Adrenal gland (tissue), 12 donors: ENCODE results near the gene MAPK4. TPM values are rescaled to one million over a fixed set of nuclear protein-coding genes. Genes with fewer than 3 reads are reported as not detected.

Experiments
- DNase-seq, 7 donors: peaks; one replicate each; pipeline ENCODE4 v3.0.0-alpha.2; 2019 to 2020
- H3K27ac ChIP-seq, 5 donors: fragments of 200-600 bp; sonication (generic) in 4 of 5; 1 replicate in 3 of 5; 2 replicates in 2 of 5; pipeline versions ENCODE4 v1.5.1 to v1.8.0; 2016 to 2020; ENCODE audit warnings: mild to moderate bottlenecking in 1 of 5
- H3K27me3 ChIP-seq: fragments of 200-600 bp; 2 replicates; pipeline ENCODE4 v1.8.0; 2021
- H3K36me3 ChIP-seq, 2 donors: fragments of 200-600 bp; replicated peaks in 1 of 2; 1 replicate in 1 of 2; 2 replicates in 1 of 2; pipeline versions ENCODE4 v1.5.1 to v1.8.0; 2018 to 2022
- H3K4me1 ChIP-seq, 2 donors: fragments of 200-600 bp; replicated peaks in 1 of 2; 1 replicate in 1 of 2; 2 replicates in 1 of 2; pipeline versions ENCODE4 v1.5.1 to v1.8.0; 2018 to 2021
- H3K4me3 ChIP-seq, 4 donors: fragments of 200-600 bp; sonication (generic) in 3 of 4; one replicate each; pipeline ENCODE4 v1.5.1; 2016 to 2018
- H3K9me3 ChIP-seq, 3 donors: fragments of 200-600 bp; sonication (generic) in 1 of 3; replicated peaks in 1 of 3; 1 replicate in 2 of 3; 2 replicates in 1 of 3; pipeline versions ENCODE4 v1.5.1 to v1.8.0; 2016 to 2021
- POLR2A ChIP-seq, 2 donors: fragments of 450-650 bp; IDR thresholded peaks; one replicate each; pipeline ENCODE4 v1.6.1; 2017; ENCODE audit warnings: antibody characterized with exemption in 2 of 2, mild to moderate bottlenecking in 2 of 2, moderate library complexity in 1 of 2
- WGBS, 4 donors: extraction: QIAGEN DNeasy Blood & Tissue Kit in 2 of 4; methylation state at CpG; one replicate each; pipeline versions ENCODE4 v1.1.5 to v1.1.7; 2013 to 2017; 5-methylcytosine and 5-hydroxymethylcytosine counted together
- intact Hi-C, 2 donors: fragments of 100-400 bp; cut with DNase I; formaldehyde crosslinking; loops; one replicate each; pipeline versions ENCODE4 v1.14.1 to v1.15.0; 2022 to 2023
- polyA plus RNA-seq, 3 donors: library from polyadenylated mRNA; stranded (reverse); fragments of 200-250 nt in 2 of 3; fragments of 350-450 nt in 1 of 3; fragmentation: Illumina TruSeq in 1 of 3; extraction: RNeasy Lipid Tissue Mini Kit (QIAGEN cat#74804) in 1 of 3; gene quantifications; one replicate each; pipeline ENCODE4 v1.2.3, GENCODE V29; 2013 to 2014
- total RNA-seq, 9 donors: library from RNA; depleted of rRNA in 4 of 9; stranded (reverse); fragments of >200 nt in 4 of 9; fragments of 120-200 nt in 1 of 9; fragmentation: NEBNext Ultra II Directional in 1 of 9; extraction: Animal tissue kit (Norgen Biotek cat#: 25700) in 1 of 9; gene quantifications; one replicate each; pipeline versions ENCODE4 v1.1.0 to v1.2.4, GENCODE V29; 2013 to 2023
- TF ChIP-seq, protein P1 (sequence below), 6 experiments: fragments of 450-650 bp in 4 of 6; fragments of 200-600 bp in 2 of 6; sonication (generic) in 1 of 6; IDR thresholded peaks; 1 replicate in 5 of 6; 2 replicates in 1 of 6; pipeline versions ENCODE4 v1.5.1 to v1.8.0; 2016 to 2021; ENCODE audit warnings: antibody characterized with exemption in 6 of 6, mild to moderate bottlenecking in 2 of 6, moderate library complexity in 1 of 6
- donor health status: healthy with polysubstance abuse.
- donor health status: Bipolar disorder and iron deficiency.
- donor health status: DM: yes; HTN: yes; CAD: no.
- donor health status: DM: no; HTN: no; CAD: no.
- donor health status: DM: no; HTN: no; CAD: no.
- donor health status: DM: yes; HTN: yes; CAD: no.

Gene MAPK4
- total and polyA plus RNA-seq, 12 donors, result 16.3 to 231 (median 33.9) TPM

GRCh38 chr18:50742952-50743351 is 183.1 kb downstream of the MAPK4 start:
- intact Hi-C loops, result no loop called here
- H3K36me3 ChIP-seq, result no peaks in the 10 kb centered on the region

DNA sequence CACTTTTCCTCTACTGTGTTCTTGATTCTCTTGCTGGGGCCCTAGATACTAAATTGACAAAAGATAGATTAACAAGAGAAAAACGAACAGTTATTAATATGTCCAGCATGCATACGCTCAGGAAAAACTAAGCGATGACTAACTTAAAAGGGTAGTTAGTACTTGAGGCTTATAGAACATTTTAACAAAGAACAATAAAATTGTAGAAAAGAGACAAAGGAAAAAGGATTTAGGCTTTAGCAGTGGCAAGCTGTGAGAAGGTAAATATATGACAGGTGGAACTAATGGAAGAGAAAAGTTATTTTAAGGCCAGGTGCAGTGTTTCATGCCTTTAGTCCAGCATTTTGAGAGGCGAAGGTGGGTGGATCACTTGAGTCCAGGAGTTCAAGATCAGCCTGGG is 184.4 kb downstream of the MAPK4 start:
- WGBS, 4 donors, result 85 to 92% (median 88%) methylated on average over 4 of the region's 4 CpGs
- H3K27me3 ChIP-seq, result no peaks in the 10 kb centered on the region
- no peak overlapping the region for H3K27ac ChIP-seq
- DNase-seq, result no peak
- intact Hi-C loops, result no loop called here
- H3K4me3 ChIP-seq, result no peak overlapping the region
- H3K9me3 ChIP-seq, result peaks cover 0 to 5% (median 0%) of the 10 kb centered on the region in 3 donors
- H3K4me1 ChIP-seq, result no peaks in the 10 kb centered on the region
- TF ChIP-seq, protein P1, sequence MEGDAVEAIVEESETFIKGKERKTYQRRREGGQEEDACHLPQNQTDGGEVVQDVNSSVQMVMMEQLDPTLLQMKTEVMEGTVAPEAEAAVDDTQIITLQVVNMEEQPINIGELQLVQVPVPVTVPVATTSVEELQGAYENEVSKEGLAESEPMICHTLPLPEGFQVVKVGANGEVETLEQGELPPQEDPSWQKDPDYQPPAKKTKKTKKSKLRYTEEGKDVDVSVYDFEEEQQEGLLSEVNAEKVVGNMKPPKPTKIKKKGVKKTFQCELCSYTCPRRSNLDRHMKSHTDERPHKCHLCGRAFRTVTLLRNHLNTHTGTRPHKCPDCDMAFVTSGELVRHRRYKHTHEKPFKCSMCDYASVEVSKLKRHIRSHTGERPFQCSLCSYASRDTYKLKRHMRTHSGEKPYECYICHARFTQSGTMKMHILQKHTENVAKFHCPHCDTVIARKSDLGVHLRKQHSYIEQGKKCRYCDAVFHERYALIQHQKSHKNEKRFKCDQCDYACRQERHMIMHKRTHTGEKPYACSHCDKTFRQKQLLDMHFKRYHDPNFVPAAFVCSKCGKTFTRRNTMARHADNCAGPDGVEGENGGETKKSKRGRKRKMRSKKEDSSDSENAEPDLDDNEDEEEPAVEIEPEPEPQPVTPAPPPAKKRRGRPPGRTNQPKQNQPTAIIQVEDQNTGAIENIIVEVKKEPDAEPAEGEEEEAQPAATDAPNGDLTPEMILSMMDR (IDR thresholded peaks at IDR 0.05), result no peak
- TF ChIP-seq POLR2A (IDR thresholded peaks at IDR 0.05), result no peak
- H3K36me3 ChIP-seq, result no peaks in the 10 kb centered on the region

More at GRCh38 chr18:50742952-50743351, 183.1 kb downstream of the MAPK4 start:
- TF ChIP-seq, protein P1 (IDR thresholded peaks at IDR 0.05), result no peak
- no peak for TF ChIP-seq POLR2A (IDR thresholded peaks at IDR 0.05)
- peaks cover 0 to 5% (median 0%) of the 10 kb centered on the region in 3 donors for H3K9me3 ChIP-seq
- no peaks in the 10 kb centered on the region for H3K27me3 ChIP-seq
- H3K27ac ChIP-seq, result no peak overlapping the region
- no peak for DNase-seq
- no peaks in the 10 kb centered on the region for H3K4me1 ChIP-seq
- H3K4me3 ChIP-seq, result no peak overlapping the region

DNA sequence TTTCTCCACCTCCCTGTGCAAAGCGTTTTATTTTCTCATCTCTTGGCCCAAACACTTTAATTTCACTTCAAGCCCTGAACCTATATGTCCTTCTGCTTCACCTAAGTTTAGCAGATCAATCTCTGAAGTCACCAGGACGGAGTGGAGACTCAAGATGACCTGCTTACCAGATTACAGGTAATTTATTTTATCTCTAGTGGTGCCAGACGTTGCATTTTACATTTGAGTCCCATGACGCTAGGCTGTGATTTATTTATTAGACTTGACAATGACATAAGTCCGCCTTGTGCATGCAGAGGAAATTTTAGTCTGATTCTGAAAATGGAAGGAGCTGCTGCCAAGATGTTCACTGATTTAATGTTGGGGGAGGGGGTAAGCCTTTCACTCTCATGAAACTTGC is 186.1 kb downstream of the MAPK4 start:
- TF ChIP-seq POLR2A (IDR thresholded peaks at IDR 0.05), result no peak
- TF ChIP-seq, protein P1 (IDR thresholded peaks at IDR 0.05), result no peak
- Histone ChIP-seq H3K27ac (no peak overlapping the region), H3K36me3 (no peaks in the 10 kb centered on the region), H3K4me3 (no peak overlapping the region), H3K4me1 (no peaks in the 10 kb centered on the region), H3K9me3 (peaks cover 0 to 5% (median 0%) of the 10 kb centered on the region in 3 donors), H3K27me3 (no peaks in the 10 kb centered on the region)
- 56 to 66% (median 64%) methylated on average over 5 of the region's 5 CpGs for WGBS, 4 donors
- peak in 1 of 7 donors; percentile 28 for DNase-seq
- intact Hi-C loops, result no loop called here

- TF ChIP-seq POLR2A (IDR thresholded peaks at IDR 0.05), result no peak
- TF ChIP-seq, protein P1 (IDR thresholded peaks at IDR 0.05), result no peak
- no peak for DNase-seq
- Histone ChIP-seq H3K4me1 (no peaks in the 10 kb centered on the region), H3K4me3 (no peak overlapping the region), H3K36me3 (no peaks in the 10 kb centered on the region), H3K9me3 (peaks cover 0 to 3% (median 0%) of the 10 kb centered on the region in 3 donors), H3K27ac (no peak overlapping the region), H3K27me3 (no peaks in the 10 kb centered on the region)
- 2 to 56% (median 23%) methylated on average over 1 of the region's 1 CpG for WGBS, 4 donors
- intact Hi-C loops, result no loop called here
Observed at GRCh38 chr18:50747849-50748242, 188.0 kb downstream of the MAPK4 start.
